AML-193 (cell line): ENCODE data around the gene TBL1XR1.
"Not testable (repeated sequence)": the region's sequence is repeated elsewhere in the genome, so short reads cannot be mapped to it uniquely, and the experiment has no call there.

Experiments used
- DNase-seq, 2 experiments: peaks; one replicate each; lab custom pipeline; 2025; lab: John Stamatoyannopoulos, UW

The TBL1XR1 gene

DNA sequence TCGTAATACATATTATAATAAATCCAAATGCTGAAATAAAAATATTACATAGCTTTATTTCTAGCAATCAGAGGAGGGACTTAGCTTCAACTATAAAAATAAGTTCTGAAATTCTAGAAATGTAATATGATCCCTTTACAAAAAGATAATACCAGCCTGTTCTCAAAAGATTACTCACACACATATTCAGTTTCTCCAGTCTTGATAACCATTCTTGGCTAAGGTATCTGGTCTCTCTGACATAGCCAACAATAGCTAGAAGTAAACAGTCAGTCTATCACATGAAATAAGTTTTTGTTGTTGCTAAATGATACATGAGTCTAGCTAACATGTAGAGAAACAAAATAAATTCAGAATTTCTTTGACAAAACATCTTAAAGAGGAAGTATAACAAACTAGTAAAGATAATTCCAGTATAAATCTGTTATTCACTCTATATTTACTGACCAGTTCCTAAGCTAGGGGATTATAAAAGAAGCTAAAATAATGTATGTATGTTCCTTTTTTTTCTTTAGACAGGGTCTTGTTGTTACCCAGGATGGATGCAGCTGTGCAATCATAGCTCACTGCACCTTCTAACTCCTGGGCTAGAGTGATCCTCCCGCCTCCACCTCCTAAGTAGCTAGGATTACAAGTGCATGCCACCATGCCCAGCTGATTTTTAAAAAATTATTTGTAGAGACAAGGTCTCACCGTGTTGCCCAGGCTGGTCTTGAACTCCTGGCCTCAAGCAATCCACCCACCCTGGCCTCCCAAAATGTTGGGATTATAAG is 170.6 kb downstream of the TBL1XR1 start:
- DNase-seq: no peak

DNA sequence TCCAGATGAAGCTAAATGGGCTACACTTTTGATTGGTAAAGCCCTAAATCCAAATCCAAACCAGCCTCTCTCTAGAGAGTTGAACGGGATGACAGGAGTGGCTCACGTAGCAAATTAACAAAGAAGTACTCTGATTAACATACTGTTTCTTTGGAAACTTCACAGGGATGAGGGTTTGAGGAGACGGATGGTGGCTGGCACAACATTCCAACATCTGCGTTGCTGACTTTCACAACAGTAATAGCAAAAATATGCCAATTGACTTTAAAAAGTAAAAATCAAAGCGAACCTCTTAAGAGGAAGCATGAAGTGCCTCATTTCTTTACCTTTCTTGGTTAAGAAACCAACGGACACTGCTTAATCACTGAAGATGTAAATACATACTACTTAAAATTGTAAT is 181.4 kb downstream of the TBL1XR1 start:
- DNase-seq: no peak

DNA sequence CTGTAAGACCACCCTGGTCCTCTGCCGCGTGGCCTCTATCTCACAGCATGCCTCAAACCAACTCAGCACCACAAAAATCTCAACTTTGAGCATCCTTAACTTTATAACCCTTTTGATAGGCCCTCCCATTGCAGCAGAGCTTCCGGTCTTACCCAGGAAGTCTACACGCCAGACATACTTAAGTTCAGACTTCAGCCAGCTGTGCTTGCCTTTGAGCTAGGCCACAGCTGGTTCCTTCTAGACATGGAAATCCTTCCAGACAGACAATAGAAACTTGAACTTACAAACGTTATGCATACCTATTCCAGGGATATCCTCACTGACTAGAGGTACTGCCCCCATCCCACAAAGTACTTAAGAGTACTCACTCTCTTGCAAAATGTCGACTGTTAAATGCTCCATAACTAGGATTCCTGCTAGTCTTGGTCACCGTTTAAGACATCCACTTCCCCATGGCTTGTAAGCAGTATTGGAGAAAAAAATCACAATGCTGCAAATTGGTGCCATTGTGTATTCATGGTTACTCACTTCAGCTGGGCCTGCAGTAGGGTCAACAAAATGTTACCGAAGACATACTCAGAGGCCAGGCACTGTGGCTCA is 183.5 kb downstream of the TBL1XR1 start:
- no peak for DNase-seq

DNA sequence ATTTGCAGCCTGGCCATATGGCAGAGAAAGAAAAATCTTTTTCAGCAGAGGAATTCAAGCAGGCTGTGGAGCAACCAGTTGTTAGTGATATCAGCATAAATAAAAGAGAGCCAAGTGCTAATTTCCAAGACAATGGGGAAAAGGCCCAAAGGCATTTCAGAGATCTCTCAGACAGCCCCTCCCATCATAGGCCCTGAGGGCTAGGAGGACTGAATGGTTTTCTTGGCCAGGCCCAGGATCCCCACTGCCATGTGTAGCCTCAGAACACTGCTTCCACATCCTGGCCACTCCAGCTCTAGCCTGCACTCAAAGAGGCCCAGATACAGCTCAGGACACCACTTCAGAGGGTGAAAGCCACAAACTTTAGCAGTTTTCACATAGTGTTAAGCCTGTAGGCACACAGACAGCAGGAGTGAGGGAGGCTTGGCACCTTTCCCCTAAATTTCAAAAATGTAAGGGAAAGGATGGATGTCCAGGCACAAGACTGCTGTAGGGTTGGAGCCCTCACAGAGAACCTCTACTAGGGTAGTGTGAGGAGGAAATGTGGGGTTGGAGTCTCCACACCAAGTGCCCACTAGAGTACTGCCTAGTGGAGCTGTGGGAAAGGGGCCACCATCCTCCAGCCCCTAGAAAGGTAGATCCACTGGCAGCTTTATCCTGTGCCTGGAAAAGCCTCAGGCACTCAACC is 191.4 kb downstream of the TBL1XR1 start:
- no peak for DNase-seq

DNA sequence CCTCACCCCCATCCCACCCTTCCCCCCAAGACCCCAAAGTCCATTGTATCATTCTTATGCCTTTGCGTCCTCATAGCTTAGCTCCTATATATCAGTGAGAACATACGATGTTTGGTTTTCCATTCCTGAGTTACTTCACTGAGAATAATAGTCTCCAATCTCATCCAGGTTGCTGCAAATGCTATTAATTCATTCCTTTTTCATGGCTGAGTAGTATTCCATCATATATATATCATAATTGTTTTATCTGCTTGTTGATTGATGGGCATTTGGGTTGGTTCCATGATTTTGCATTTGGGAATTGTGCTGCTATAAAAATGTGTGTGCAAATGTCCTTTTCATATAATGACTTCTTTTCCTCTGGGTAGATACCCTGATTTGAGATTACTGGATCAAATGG is 197.1 kb downstream of the TBL1XR1 start:
- DNase-seq: not testable (repeated sequence)

DNA sequence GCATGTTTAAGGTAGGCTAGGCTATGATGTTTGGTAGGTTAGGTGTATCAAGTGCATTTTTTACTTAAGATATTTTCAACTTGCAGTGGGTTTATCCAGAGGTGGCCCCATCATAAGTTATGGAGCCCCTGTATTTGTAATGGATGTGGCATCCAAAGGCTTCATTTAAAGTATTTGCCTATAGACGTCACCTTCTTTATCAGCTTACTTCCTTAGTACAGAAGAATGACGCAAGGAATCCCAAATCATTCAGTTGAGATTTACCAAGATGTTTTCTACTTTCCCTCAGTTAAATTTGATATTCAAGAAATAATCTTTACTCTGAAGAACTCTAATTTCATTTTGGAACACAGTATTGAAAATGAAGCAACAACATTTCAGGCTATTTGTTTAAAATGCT is 201.3 kb downstream of the TBL1XR1 start:
- DNase-seq: no peak

DNA sequence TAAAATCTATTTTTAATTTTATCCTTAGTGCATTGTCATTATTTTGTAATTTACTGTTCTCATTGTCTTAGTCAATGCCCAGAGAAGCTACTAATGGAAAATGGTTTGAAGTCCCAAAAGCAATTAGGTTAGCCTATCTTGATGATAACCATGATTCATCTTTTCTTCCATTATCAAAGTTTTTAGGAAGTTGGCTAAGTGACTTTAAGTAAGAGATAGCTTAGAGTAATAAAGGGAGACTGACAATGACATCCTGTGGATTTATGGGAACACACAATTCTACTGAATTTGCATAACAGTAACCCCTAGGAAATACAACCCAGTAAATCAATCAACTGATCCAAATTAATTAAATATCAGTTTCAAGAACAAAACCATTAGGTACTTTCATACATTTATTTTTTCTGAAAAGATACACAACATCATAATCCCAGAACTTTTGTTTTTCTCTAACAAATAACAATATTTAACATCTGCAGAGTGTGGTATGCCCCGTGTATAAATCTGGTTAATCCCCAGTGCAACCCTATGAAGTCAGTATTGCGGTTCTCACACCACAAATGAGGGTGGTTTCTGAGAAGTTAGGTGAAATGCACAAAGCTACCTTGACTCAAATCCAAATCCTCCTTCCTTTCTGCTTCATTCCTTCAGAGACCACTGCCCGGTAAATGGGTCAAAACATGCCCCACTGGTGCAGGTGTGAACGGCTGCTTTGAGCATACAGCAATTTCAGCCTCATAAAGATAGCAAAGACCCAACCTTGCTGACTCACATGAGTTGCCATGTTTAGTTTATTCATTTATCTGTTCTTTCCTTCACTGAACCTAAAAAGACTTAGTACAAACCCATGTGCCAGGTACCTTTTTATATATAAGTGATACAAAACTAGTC is 202.1 kb downstream of the TBL1XR1 start:
- no peak for DNase-seq

DNA sequence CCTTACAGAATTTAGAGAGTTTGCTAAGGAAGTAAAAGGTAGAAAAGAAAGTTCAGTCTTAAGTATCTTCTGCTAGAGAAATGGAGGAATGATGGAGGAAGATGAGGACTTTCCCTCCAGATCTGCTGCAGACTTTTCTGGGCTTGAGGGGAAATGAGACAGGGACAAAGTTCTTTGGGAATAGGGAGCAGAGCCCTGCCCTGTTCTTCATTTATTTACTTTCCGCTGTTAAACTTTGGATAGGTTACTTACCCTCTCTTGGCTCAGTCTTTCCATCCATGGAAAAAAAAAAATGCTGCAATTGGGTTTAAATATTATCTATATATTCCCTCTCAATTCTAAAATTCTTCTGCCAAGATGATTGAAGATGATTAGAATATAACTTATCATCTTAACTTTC is 202.9 kb downstream of the TBL1XR1 start:
- DNase-seq: no peak

DNA sequence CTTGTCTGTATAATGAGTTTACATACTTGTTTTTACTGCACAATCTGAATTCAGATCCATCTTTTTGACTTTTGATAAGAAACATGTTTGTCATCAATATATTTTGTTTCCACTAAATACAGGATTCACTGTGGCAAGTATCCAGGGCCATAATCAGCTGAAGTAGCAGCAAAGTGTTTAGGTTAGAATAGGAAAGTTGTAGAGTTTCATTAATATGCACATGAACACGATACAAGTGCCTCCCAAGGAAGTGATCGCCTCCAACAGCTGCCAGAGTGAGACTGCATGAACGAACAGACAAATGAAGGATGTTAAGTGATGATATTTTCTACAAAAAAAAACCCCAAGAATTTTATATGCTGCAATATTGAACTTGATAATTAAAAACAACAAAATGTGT is 204.3 kb downstream of the TBL1XR1 start:
- no peak for DNase-seq

DNA sequence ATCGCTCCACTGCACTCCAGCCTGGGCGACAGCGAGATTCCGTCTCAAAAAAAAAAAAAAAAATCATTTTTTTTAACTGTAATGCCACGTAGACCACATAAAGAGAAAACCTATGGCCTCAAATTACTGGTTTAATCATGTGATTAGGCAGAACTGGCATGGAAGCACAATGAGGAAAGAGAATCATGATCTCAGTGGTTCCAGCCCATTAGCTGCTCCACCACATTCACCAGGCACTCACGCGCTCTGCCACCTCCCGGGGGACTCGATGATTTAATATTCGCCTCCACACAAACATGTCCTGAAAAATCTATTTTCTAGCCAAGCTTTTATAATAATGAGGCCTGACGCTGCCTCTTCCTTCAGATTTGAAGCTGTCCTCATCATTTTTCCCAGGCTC is 204.7 kb downstream of the TBL1XR1 start:
- DNase-seq: no peak

DNA sequence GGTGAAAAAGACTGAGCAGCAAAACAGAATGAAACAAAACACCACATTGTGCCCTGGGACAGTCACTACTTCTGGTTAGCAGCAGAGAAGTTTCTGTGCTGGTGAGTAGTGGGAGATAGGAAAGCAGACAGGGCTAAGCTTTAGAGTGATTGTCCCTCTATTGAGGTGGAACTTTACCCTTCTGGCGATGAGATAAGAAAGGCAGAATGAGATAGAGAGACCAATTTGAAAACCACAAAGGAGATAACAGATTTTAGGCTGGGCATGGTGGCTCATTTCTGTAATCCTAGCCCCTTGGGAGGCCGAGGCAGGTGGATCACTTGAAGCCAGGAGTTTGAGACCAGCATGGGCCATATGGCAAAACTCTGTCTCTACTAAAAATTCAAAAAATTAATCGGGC is 208.5 kb downstream of the TBL1XR1 start:
- DNase-seq: no peak

DNA sequence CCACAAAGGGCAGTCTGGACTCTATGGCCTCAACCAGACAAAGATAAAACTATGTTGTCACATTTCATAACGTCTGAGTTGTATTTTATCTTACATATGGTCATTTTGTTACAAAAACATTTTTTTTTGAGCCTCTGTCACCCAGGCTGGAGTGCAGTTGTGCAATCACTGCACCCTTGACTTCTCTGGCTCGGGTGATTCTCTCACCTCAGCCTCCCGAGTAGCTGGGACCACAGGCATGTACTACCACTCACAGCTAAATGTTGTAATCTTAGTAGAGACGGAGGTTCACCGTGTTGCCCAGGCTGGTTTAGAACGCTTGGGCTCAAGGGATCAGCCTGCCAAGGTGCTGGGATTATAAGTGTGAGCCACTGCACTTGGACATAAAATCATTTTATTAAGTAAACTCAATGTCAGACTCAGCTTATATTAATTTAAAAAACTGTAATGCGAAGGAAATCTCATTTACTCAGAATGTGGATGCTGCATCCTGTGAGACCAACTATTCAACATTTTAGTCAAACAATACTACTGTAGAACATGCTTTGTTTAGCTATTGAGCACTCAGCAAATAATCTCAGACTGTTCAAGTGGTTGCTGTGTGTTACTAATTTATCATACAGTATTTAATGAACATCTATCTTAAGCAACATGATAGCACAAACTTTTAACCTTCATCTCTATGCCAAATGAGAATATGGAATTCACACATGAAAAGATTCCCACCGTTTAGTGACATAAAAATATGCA is 209.2 kb downstream of the TBL1XR1 start:
- DNase-seq: no peak

DNA sequence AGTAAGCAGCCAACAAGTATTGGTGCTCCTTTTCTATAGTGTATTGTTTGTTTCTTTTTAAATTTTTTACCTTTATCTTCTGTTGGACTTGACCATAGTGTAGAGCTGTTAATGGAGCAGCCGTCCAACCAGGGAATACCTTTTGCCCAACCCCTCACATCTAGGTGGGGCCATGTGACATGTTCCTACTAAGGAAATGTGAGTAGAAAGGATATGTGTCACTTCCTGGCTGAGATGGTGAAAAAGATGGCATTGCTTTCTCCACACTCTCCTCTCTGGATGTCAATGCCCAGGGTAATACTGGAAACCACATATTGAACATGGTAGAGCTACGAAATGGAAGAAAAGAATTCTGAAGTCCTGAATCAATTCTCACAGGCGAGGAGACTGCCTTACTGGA is 218.8 kb downstream of the TBL1XR1 start:
- DNase-seq: no peak

DNA sequence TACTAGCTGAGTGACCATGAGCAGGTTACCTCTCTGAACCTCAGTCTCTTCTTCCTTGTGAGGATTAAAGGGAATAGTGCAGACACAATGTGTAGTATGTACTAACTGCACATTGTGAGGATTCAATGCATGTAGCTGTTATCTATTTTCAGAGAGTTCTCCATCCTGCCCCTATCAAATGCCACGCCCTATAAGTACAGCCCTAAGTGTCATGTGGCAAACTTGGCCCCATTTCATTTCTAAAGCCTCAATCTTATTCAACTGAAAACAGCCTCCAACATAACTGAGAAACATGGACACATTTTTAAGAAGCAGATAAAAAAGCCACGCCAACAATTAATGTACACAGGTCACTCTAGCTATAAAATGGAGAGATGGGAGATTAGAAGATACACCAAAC is 220.0 kb downstream of the TBL1XR1 start:
- no peak for DNase-seq

DNA sequence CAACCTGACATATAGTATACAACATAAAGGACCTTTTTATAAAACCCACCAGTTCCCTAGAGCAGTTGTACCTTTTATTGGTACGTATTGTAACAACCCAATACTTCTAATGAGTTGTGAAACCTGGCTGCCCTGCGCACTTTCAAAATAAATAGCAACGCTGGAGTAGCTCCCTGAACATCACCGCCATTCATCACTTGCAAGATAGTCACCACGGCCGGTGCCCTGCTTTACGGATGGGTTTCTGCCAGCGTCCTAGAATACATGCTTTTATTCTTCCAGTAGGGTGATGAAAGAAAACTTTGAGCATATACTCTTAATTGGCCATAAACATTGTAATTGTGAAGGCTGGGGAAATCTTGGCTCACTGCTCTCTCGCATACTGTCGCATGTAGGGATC is 220.7 kb downstream of the TBL1XR1 start:
- DNase-seq: no peak

DNA sequence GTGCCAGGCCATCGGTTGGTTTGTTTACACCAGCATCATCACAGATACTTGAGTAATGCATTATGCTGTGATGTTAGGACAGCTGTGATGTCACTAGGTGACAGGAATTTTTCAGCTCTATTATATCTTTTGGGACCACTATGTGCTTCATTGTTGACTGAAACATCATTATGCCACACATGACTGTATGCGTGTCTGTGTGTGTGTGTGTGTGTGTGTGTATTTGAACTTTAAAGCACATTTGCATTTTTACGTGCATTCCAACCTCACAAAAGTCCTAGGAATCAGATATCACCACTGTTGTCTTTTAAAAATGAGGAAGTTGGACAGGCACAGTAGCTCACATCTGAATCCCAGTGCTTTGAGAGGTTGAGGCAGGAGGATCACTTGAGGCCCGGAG is 223.0 kb downstream of the TBL1XR1 start:
- no peak for DNase-seq

DNA sequence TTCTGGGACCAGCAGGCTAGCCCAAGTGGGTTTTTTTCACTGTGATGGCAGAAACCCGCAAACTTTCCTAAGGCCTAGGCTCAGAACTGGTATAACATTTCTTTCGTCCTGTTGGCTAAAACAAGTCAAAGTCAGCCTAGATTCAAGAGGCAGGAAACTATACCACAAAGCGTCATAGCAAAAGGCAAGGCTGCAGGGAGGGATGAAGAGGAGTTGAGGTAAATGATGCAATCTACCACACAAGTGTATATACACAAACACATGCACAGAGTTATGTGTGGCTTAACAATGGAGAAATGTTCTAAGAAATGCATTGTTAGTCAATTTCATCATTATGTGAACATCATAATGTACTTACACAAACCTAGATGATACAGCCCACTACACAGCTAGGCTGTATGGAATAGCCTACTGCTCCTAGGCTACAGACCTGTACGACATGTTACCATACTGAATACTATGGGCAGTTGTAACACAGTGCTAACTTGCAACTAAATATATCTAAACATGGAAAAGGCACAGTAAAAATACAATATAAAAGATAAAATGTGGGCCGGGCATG is 225.6 kb downstream of the TBL1XR1 start:
- DNase-seq: no peak

DNA sequence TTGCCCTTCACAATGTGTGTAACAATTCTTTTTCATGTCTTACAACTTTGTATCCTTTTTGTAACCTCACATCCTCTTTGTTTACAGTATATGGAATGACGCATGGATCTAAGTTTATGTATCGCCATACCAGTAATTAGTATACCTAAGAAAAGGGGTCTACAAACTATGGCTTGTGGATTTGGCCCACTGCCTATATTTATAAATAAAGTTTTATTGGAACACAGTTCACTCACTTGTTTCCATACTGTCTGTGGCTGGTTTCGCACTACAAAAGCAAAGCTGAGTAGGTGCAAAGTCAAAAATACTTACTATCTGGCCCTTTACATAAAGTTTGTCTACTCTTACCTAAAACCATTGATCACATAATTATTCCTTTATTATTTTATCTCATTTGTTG is 226.5 kb downstream of the TBL1XR1 start:
- DNase-seq: no peak

DNA sequence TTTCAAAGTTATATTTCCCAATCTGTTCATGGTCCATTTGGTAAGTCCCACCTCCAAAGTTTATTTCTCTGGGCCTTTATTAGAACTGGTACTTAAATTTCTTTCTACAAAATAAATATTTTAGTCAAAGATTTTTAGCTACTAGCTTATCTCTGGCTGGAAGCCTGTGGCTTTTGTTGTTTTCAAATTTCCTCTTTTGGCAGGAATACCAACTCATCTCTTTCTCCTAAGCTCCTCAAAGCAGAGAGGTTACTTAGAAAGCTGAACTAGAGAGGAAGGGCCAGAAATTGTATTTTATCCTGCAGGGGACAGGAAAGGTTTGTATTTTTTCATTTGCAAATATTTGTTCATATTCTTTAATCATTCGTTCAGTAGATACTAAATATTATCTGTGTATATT is 227.8 kb downstream of the TBL1XR1 start:
- no peak for DNase-seq
